Activated B cell treated with CpG ODN at 0.5 μM for 24 hours (primary cell): ENCODE measurements around the gene SMPD1. TPM values are rescaled to one million over a fixed set of nuclear protein-coding genes. Genes with fewer than 3 reads are reported as not detected.
A peak's percentile ranks its signal among the peaks of the same experiment; 100 is the strongest.

ENCODE experiments used
- ATAC-seq: fragments of 200-7000 bp; cut with Tn5 transposase; one replicate; pipeline ENCODE4 v1.10.0; 2021; ENCODE audit warnings: low read depth, mild to moderate bottlenecking, moderate library complexity
- CTCF ChIA-PET: fragments of 350-600 bp; sonication (Branson Sonifier 250); formaldehyde crosslinking; loops from one replicate; lab custom pipeline; 2021; ENCODE audit warnings: antibody characterized with exemption; lab: Charles Lee
- POLR2A ChIA-PET: fragments of 350-600 bp; sonication (Branson Sonifier 250); formaldehyde crosslinking; loops from one replicate; lab custom pipeline; 2021; ENCODE audit warnings: antibody characterized with exemption; lab: Charles Lee
- DNase-seq: peaks from one replicate; pipeline ENCODE4 v3.0.0; 2022
- H3K27ac Mint-ChIP-seq: one replicate; pipeline ENCODE4 v1.8.0; 2020; ENCODE audit warnings: mixed read lengths
- H3K27me3 Mint-ChIP-seq: one replicate; pipeline ENCODE4 v1.8.0; 2021; ENCODE audit warnings: mixed read lengths
- H3K36me3 Mint-ChIP-seq: one replicate; pipeline ENCODE4 v1.8.0; 2021; ENCODE audit warnings: low read depth, mixed read lengths
- H3K4me1 Mint-ChIP-seq: one replicate; pipeline ENCODE4 v1.8.0; 2021; ENCODE audit warnings: mixed read lengths
- H3K4me3 Mint-ChIP-seq: one replicate; pipeline ENCODE4 v1.8.0; 2020; ENCODE audit warnings: mild to moderate bottlenecking, mixed read lengths
- H3K9me3 Mint-ChIP-seq: one replicate; pipeline ENCODE4 v1.8.0; 2020; ENCODE audit warnings: mixed read lengths
- intact Hi-C: fragments of 100-400 bp; cut with micrococcal nuclease; formaldehyde crosslinking; loops from one replicate; pipeline ENCODE4 v1.15.1; 2024
- total RNA-seq: library from RNA; stranded (reverse); gene quantifications from 2 replicates; pipeline ENCODE4 v1.2.3, GENCODE V29; 2022
- TF ChIP-seq, protein P1 (sequence below): fragments of 200-600 bp; IDR thresholded peaks from one replicate; pipeline ENCODE4 v1.8.0; 2022; ENCODE audit warnings: antibody characterized with exemption, mild to moderate bottlenecking

The SMPD1 gene
- total RNA-seq = 14.1 and 16.9 TPM in 2 replicates

- H3K27ac Mint-ChIP-seq = peak within 1 kb of the TSS; percentile 99
- peak; percentile 86 for DNase-seq
- POLR2A ChIA-PET = interaction anchor here (0.6 to 4.7 kb wide), 23 partner anchors 10 to 1597 kb away, joined by 3 to 45 read pairs (median 4); partner anchors contain the start of genes APBB1, ARFIP2, EIF3F and FHIP1B
- TF ChIP-seq, protein P1, sequence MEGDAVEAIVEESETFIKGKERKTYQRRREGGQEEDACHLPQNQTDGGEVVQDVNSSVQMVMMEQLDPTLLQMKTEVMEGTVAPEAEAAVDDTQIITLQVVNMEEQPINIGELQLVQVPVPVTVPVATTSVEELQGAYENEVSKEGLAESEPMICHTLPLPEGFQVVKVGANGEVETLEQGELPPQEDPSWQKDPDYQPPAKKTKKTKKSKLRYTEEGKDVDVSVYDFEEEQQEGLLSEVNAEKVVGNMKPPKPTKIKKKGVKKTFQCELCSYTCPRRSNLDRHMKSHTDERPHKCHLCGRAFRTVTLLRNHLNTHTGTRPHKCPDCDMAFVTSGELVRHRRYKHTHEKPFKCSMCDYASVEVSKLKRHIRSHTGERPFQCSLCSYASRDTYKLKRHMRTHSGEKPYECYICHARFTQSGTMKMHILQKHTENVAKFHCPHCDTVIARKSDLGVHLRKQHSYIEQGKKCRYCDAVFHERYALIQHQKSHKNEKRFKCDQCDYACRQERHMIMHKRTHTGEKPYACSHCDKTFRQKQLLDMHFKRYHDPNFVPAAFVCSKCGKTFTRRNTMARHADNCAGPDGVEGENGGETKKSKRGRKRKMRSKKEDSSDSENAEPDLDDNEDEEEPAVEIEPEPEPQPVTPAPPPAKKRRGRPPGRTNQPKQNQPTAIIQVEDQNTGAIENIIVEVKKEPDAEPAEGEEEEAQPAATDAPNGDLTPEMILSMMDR = no peak
- peak within 1 kb of the TSS; percentile 95 for H3K4me3 Mint-ChIP-seq
- no peaks in the 10 kb centered on the region for H3K27me3 Mint-ChIP-seq
- CTCF ChIA-PET = interaction anchor here (1.1 to 1.3 kb wide), 6 partner anchors 9 to 91 kb away, joined by 3 to 10 read pairs (median 4); partner anchors contain the start of genes ARFIP2 and TIMM10B
- intact Hi-C loops = loop anchor here (1.0 to 5.0 kb wide), 9 partner anchors 12 to 357 kb away; partner anchors contain the start of genes APBB1, ARFIP2, FHIP1B and ILK
- ATAC-seq = peak; percentile 93
- no peaks in the 10 kb centered on the region for H3K9me3 Mint-ChIP-seq
- peaks cover 36% of the 10 kb centered on the region for H3K4me1 Mint-ChIP-seq
- peaks cover 10% of the 10 kb centered on the region for H3K36me3 Mint-ChIP-seq
These were observed at the start of gene SMPD1 for GRCh38 chr11:6389905-6390717. SMPD1 (plus strand) TSS chr11:6390474; CDS start chr11:6390599, 125 bp downstream.

DNA sequence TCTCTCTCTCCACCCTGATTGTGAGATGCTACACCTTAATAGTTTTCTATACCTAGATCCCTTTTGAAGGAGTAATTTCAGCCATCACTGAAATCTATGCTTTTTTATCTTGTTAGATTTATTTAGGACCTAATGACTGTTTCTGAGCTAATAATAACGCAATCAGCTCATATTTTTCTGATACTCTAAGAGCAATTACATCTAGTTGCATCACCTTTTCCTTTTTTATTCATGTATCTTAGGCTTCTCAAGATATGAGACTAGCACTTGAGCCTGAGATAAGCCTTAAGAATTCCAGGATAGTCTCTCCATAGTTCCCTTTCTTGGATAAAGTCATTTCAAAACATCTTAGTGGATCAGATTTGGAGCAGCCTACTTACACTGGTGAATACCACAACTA, 44.9 kb upstream of the SMPD1 start:
- TF ChIP-seq, protein P1 = no peak
- intact Hi-C loops = no loop called here
- CTCF ChIA-PET = interaction anchor here (0.8 to 1.5 kb wide), 4 partner anchors 9 to 322 kb away, joined by 3 to 4 read pairs (median 3); partner anchors contain the start of gene HPX
- Mint-ChIP-seq H3K27ac (no peak overlapping the region), H3K36me3 (no peaks in the 10 kb centered on the region), H3K9me3 (no peaks in the 10 kb centered on the region), H3K4me3 (no peak overlapping the region), H3K4me1 (no peaks in the 10 kb centered on the region), H3K27me3 (peaks cover 6% of the 10 kb centered on the region)
- no peak for DNase-seq
- POLR2A ChIA-PET = no interaction called here
- no peak for ATAC-seq

GRCh38 chr11:6350043-6350442, 40.2 kb upstream of the SMPD1 start:
- H3K4me1 Mint-ChIP-seq = peaks cover 3% of the 10 kb centered on the region
- no peak overlapping the region for H3K27ac Mint-ChIP-seq
- H3K4me3 Mint-ChIP-seq = no peak overlapping the region
- no peaks in the 10 kb centered on the region for H3K36me3 Mint-ChIP-seq
- TF ChIP-seq, protein P1 = no peak
- peaks cover 9% of the 10 kb centered on the region for H3K27me3 Mint-ChIP-seq
- DNase-seq (no peak), ATAC-seq (no peak)
- intact Hi-C loops = loop anchor here (10.0 kb wide), 1 partner anchor 745 kb away; no protein-coding TSS in a partner anchor
- ChIA-PET POLR2A (no interaction called here), CTCF (interaction anchor here (5.7 kb wide), 1 partner anchor 12 kb away, joined by 40 read pairs; no protein-coding TSS in a partner anchor)
- no peaks in the 10 kb centered on the region for H3K9me3 Mint-ChIP-seq

- H3K36me3 Mint-ChIP-seq = no peaks in the 10 kb centered on the region
- H3K9me3 Mint-ChIP-seq = no peaks in the 10 kb centered on the region
- intact Hi-C loops = loop anchor here (10.0 kb wide), 1 partner anchor 746 kb away; no protein-coding TSS in a partner anchor
These were observed 39.8 kb upstream of the SMPD1 start for GRCh38 chr11:6350486-6350885.

More at GRCh38 chr11:6350486-6350885, 39.8 kb upstream of the SMPD1 start:
- DNase-seq (no peak), ATAC-seq (no peak)
- H3K27ac Mint-ChIP-seq = no peak overlapping the region
- H3K27me3 Mint-ChIP-seq = peaks cover 9% of the 10 kb centered on the region
- no peak overlapping the region for H3K4me3 Mint-ChIP-seq
- POLR2A ChIA-PET = no interaction called here
- H3K4me1 Mint-ChIP-seq = peaks cover 3% of the 10 kb centered on the region
- CTCF ChIA-PET = interaction anchor here (1.3 to 5.7 kb wide), 3 partner anchors 9 to 1714 kb away, joined by 3 to 40 read pairs (median 7); partner anchors contain the start of gene OR51D1
- TF ChIP-seq, protein P1 = no peak
